Activated CD4-positive, alpha-beta T cell treated with anti-CD3 and anti-CD28 coated beads, Interleukin-2, amount 50 U/mL, for 48 hours (primary cell): ENCODE measurements around the gene UBR2.
"Not testable (repeated sequence)": the region's sequence is repeated elsewhere in the genome, so short reads cannot be mapped to it uniquely, and the experiment has no call there.

Experiments used
- DNase-seq, 2 experiments: peaks; one replicate each; pipeline ENCODE4 v3.0.0-alpha.2; 2020

The UBR2 gene

GRCh38 chr6:42619963-42620362 lies 56.1 kb downstream of the UBR2 start:
- no peak for DNase-seq

GRCh38 chr6:42624601-42625000 lies 60.8 kb downstream of the UBR2 start:
- no peak for DNase-seq

- DNase-seq: no peak
Measured at GRCh38 chr6:42627044-42627443, 63.2 kb downstream of the UBR2 start.

GRCh38 chr6:42627674-42628073 lies 63.8 kb downstream of the UBR2 start:
- no peak for DNase-seq

- DNase-seq: no peak
Measured at GRCh38 chr6:42628604-42629003, 64.8 kb downstream of the UBR2 start.

- no peak for DNase-seq
Measured at GRCh38 chr6:42629845-42630244, 66.0 kb downstream of the UBR2 start.

- DNase-seq: no peak
Measured at GRCh38 chr6:42637681-42638080, 73.9 kb downstream of the UBR2 start.

GRCh38 chr6:42642794-42643193 lies 79.0 kb downstream of the UBR2 start:
- DNase-seq: no peak

GRCh38 chr6:42644211-42644610 lies 80.4 kb downstream of the UBR2 start:
- DNase-seq: no peak

GRCh38 chr6:42652024-42652746 lies 88.4 kb downstream of the UBR2 start:
- DNase-seq: no peak

- no peak for DNase-seq
Measured at GRCh38 chr6:42653851-42654250, 90.0 kb downstream of the UBR2 start.

GRCh38 chr6:42659806-42660205 lies 96.0 kb downstream of the UBR2 start:
- no peak for DNase-seq

GRCh38 chr6:42661540-42662153 lies 97.8 kb downstream of the UBR2 start:
- peak; percentile 85 to 87 for DNase-seq

GRCh38 chr6:42664718-42665117 lies 100.9 kb downstream of the UBR2 start:
- DNase-seq: no peak

- not testable (repeated sequence) for DNase-seq
Measured at GRCh38 chr6:42674368-42674767, 110.5 kb downstream of the UBR2 start.

- no peak for DNase-seq
Measured at GRCh38 chr6:42674780-42675179, 111.0 kb downstream of the UBR2 start.

GRCh38 chr6:42679358-42679757 lies 115.5 kb downstream of the UBR2 start:
- DNase-seq: no peak

GRCh38 chr6:42688281-42688680 lies 124.5 kb downstream of the UBR2 start:
- DNase-seq: no peak

GRCh38 chr6:42689371-42689770 lies 125.5 kb downstream of the UBR2 start:
- DNase-seq: no peak

GRCh38 chr6:42690151-42690702 lies 126.4 kb downstream of the UBR2 start:
- DNase-seq: no peak

GRCh38 chr6:42690872-42691271 lies 127.0 kb downstream of the UBR2 start:
- DNase-seq: no peak

GRCh38 chr6:42692137-42692911 lies 128.5 kb downstream of the UBR2 start:
- no peak for DNase-seq

GRCh38 chr6:42693725-42694323 lies 130.0 kb downstream of the UBR2 start:
- no peak for DNase-seq
